ENCODE data around the gene CD55. TPM values are rescaled to one million over a fixed set of nuclear protein-coding genes. Genes with fewer than 3 reads are reported as not detected.

Gene CD55
- total RNA-seq, 1 experiment from 2014 or later, result 17.3 TPM

- Histone ChIP-seq H4K91ac (ENCODE audit: insufficient read length, low read depth, low read length) (no peak overlapping the region), H3K27me3 (ENCODE audit: insufficient read depth, low read length) (no peaks in the 10 kb centered on the region), H3K4me1 (ENCODE audit: insufficient read depth, low read length) (no peaks in the 10 kb centered on the region), H3K9ac (ENCODE audit: extremely low read depth, insufficient read length, low read length) (no peak overlapping the region), H3K9me3 (ENCODE audit: control insufficient read depth, low read depth, low read length) (no peaks in the 10 kb centered on the region), H3K4ac (ENCODE audit: low read depth, low read length) (no peak overlapping the region), H2BK20ac (ENCODE audit: low read depth, low read length, poor library complexity, severe bottlenecking) (no peak overlapping the region), H3K56ac (ENCODE audit: insufficient read length, low read depth, low read length) (no peak overlapping the region), H2BK120ac (ENCODE audit: low read depth, low read length, poor library complexity, severe bottlenecking) (no peak overlapping the region), H2BK15ac (ENCODE audit: low read depth, low read length) (no peak overlapping the region), H3K79me1 (ENCODE audit: insufficient read depth, low read depth, low read length, poor library complexity, severe bottlenecking) (no peaks in the 10 kb centered on the region), H4K8ac (replicated peaks; ENCODE audit: insufficient read length, low read depth, low read length) (no peak overlapping the region), H3K18ac (ENCODE audit: insufficient read length, low read depth, low read length) (no peak overlapping the region), H3K23me2 (ENCODE audit: insufficient read length, low read depth, low read length, poor library complexity, severe bottlenecking) (no peaks in the 10 kb centered on the region), H3K79me2 (ENCODE audit: insufficient read depth, low read length) (no peaks in the 10 kb centered on the region), H2BK5ac (ENCODE audit: insufficient read length, low read length) (no peak overlapping the region), H4K5ac (ENCODE audit: insufficient read length, low read depth, low read length) (no peak overlapping the region), H3K14ac (ENCODE audit: insufficient read depth, low read length) (no peak overlapping the region), H3K27ac (ENCODE audit: insufficient read length, low read depth, low read length) (no peak overlapping the region), H2AK5ac (ENCODE audit: insufficient read length, low read length) (no peak overlapping the region), H3K4me2 (ENCODE audit: insufficient read depth, insufficient read length, low read length) (no peak overlapping the region), H4K20me1 (ENCODE audit: control insufficient read depth, insufficient read depth, insufficient read length) (no peaks in the 10 kb centered on the region), H2BK12ac (ENCODE audit: insufficient read length, low read depth, low read length) (no peak overlapping the region), H3T11ph (ENCODE audit: low read length) (no peak overlapping the region), H3K23ac (ENCODE audit: insufficient read length, low read depth, low read length) (no peak overlapping the region), H2AFZ (ENCODE audit: low read length) (no peak overlapping the region)
- TF ChIP-seq, protein P1, sequence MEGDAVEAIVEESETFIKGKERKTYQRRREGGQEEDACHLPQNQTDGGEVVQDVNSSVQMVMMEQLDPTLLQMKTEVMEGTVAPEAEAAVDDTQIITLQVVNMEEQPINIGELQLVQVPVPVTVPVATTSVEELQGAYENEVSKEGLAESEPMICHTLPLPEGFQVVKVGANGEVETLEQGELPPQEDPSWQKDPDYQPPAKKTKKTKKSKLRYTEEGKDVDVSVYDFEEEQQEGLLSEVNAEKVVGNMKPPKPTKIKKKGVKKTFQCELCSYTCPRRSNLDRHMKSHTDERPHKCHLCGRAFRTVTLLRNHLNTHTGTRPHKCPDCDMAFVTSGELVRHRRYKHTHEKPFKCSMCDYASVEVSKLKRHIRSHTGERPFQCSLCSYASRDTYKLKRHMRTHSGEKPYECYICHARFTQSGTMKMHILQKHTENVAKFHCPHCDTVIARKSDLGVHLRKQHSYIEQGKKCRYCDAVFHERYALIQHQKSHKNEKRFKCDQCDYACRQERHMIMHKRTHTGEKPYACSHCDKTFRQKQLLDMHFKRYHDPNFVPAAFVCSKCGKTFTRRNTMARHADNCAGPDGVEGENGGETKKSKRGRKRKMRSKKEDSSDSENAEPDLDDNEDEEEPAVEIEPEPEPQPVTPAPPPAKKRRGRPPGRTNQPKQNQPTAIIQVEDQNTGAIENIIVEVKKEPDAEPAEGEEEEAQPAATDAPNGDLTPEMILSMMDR (conservative IDR thresholded peaks at IDR 0.05), result no peak
- no peak overlapping the region for H3K4me3 Mint-ChIP-seq
- WGBS (ENCODE audit: extremely low coverage, insufficient read length, low lambda C conversion rate), result no CpG with 5 or more reads among the region's 4 CpGs
- H3K27me3 Mint-ChIP-seq (ENCODE audit: low read depth), result 0 out of 2 replicates have a peak, but pooled peaks cover 2% of the 10 kb centered on the region
- peaks cover 27 to 29% of the 10 kb centered on the region in 2 experiments for H3K4me1 Mint-ChIP-seq
- no peak for DNase-seq
- H3K36me3 Mint-ChIP-seq (ENCODE audit: insufficient read depth in 1 of 3, low read depth in 3 of 3), result peaks cover 4 to 15% (median 9%) of the 10 kb centered on the region in 3 experiments; a peak in 6 of 7 replicates
- H3K27ac Mint-ChIP-seq, result no peak overlapping the region; a peak in 1 of 7 replicates
- peaks cover 12 to 13% of the 10 kb centered on the region in 2 experiments for H3K9me3 Mint-ChIP-seq
Measured at GRCh38 chr1:207298636-207299398, 22.7 kb upstream of the CD55 start.
